ENCODE data around the gene JUNB. TPM values are rescaled to one million over a fixed set of nuclear protein-coding genes. Genes with fewer than 3 reads are reported as not detected.

The JUNB gene
- polyA plus RNA-seq, 2 of the 4 experiments (the other 2 are of a cell fraction), result 55.6 to 94.7 TPM

GRCh38 chr19:12828494-12828893 is 37.2 kb downstream of the JUNB start:
- Histone ChIP-seq H3K27ac (no peak overlapping the region), H3K4me1 (peaks cover 8% of the 10 kb centered on the region), H3K9me3 (no peaks in the 10 kb centered on the region), H3K4me2 (peak overlapping the region; percentile 47), H3K4me3 (no peak overlapping the region)
- TF ChIP-seq, protein P1, sequence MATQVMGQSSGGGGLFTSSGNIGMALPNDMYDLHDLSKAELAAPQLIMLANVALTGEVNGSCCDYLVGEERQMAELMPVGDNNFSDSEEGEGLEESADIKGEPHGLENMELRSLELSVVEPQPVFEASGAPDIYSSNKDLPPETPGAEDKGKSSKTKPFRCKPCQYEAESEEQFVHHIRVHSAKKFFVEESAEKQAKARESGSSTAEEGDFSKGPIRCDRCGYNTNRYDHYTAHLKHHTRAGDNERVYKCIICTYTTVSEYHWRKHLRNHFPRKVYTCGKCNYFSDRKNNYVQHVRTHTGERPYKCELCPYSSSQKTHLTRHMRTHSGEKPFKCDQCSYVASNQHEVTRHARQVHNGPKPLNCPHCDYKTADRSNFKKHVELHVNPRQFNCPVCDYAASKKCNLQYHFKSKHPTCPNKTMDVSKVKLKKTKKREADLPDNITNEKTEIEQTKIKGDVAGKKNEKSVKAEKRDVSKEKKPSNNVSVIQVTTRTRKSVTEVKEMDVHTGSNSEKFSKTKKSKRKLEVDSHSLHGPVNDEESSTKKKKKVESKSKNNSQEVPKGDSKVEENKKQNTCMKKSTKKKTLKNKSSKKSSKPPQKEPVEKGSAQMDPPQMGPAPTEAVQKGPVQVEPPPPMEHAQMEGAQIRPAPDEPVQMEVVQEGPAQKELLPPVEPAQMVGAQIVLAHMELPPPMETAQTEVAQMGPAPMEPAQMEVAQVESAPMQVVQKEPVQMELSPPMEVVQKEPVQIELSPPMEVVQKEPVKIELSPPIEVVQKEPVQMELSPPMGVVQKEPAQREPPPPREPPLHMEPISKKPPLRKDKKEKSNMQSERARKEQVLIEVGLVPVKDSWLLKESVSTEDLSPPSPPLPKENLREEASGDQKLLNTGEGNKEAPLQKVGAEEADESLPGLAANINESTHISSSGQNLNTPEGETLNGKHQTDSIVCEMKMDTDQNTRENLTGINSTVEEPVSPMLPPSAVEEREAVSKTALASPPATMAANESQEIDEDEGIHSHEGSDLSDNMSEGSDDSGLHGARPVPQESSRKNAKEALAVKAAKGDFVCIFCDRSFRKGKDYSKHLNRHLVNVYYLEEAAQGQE (IDR thresholded peaks at IDR 0.05), result no peak
- TF ChIP-seq MAX (IDR thresholded peaks at IDR 0.05) (no peak), TFCP2L1 (CRISPR knock-in tag; IDR thresholded peaks at IDR 0.05) (no peak), POLR2AphosphoS2 (conservative IDR thresholded peaks at IDR 0.05; ENCODE audit: low read length) (no peak), CEBPB (IDR thresholded peaks at IDR 0.05) (no peak), MAZ (IDR thresholded peaks at IDR 0.05; ENCODE audit: borderline replicate concordance, low read depth, low read length) (no peak), RFX5 (IDR thresholded peaks at IDR 0.05) (no peak)
- TF ChIP-seq, protein P2, sequence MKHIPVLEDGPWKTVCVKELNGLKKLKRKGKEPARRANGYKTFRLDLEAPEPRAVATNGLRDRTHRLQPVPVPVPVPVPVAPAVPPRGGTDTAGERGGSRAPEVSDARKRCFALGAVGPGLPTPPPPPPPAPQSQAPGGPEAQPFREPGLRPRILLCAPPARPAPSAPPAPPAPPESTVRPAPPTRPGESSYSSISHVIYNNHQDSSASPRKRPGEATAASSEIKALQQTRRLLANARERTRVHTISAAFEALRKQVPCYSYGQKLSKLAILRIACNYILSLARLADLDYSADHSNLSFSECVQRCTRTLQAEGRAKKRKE (CRISPR knock-in tag; IDR thresholded peaks at IDR 0.05; ENCODE audit: low read depth), result no peak
- TF ChIP-seq, protein P3, sequence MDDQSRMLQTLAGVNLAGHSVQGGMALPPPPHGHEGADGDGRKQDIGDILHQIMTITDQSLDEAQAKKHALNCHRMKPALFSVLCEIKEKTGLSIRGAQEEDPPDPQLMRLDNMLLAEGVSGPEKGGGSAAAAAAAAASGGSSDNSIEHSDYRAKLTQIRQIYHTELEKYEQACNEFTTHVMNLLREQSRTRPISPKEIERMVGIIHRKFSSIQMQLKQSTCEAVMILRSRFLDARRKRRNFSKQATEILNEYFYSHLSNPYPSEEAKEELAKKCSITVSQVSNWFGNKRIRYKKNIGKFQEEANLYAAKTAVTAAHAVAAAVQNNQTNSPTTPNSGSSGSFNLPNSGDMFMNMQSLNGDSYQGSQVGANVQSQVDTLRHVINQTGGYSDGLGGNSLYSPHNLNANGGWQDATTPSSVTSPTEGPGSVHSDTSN (IDR thresholded peaks at IDR 0.05), result no peak
- CTCF ChIA-PET, result interaction anchor here (0.6 to 7.2 kb wide), 4 partner anchors 9 to 32 kb away, joined by 4 to 36 read pairs (median 10); no protein-coding TSS in a partner anchor
- ATAC-seq (peak in 1 of 2 experiments; percentile 65; a peak in 3 of 6 replicates), DNase-seq (ENCODE audit: low read depth in 1 of 2, low spot score in 1 of 2) (no peak), FAIRE-seq (no peak)
- WGBS (ENCODE audit: missing lambda C conversion rate), result 26% methylated on average over 20 of the region's 23 CpGs
- POLR2A ChIA-PET, result no interaction called here

- H3K9me3 ChIP-seq, result no peaks in the 10 kb centered on the region
- ATAC-seq (no peak), DNase-seq (ENCODE audit: low read depth in 1 of 2, low spot score in 1 of 2) (no peak), FAIRE-seq (no peak)
- H3K4me1 ChIP-seq, result peaks cover 14% of the 10 kb centered on the region
- H3K4me2 ChIP-seq, result peak overlapping the region; percentile 84
- POLR2A ChIA-PET, result no interaction called here
- CTCF ChIA-PET, result interaction anchor here (1.1 to 2.2 kb wide), 3 partner anchors 9 to 67 kb away, joined by 4 to 6 read pairs (median 4); no protein-coding TSS in a partner anchor
- 0% methylated on average over 2 of the region's 5 CpGs for WGBS (ENCODE audit: missing lambda C conversion rate)
- H3K27ac ChIP-seq, result peak overlapping the region in 1 of 2 experiments; percentile 85; a peak in 2 of 6 replicates
- TF ChIP-seq BHLHE40 (IDR thresholded peaks at IDR 0.05; ENCODE audit: low read depth, low read length) (no peak), KDM5A (IDR thresholded peaks at IDR 0.05) (no peak), RNF2 (IDR thresholded peaks at IDR 0.05; ENCODE audit: borderline replicate concordance, low read depth) (no peak), ZC3H11A (IDR thresholded peaks at IDR 0.05) (no peak)
- H3K4me3 ChIP-seq, result peak overlapping the region; percentile 55
Observed at GRCh38 chr19:12833418-12833737, 42.1 kb downstream of the JUNB start.

DNA sequence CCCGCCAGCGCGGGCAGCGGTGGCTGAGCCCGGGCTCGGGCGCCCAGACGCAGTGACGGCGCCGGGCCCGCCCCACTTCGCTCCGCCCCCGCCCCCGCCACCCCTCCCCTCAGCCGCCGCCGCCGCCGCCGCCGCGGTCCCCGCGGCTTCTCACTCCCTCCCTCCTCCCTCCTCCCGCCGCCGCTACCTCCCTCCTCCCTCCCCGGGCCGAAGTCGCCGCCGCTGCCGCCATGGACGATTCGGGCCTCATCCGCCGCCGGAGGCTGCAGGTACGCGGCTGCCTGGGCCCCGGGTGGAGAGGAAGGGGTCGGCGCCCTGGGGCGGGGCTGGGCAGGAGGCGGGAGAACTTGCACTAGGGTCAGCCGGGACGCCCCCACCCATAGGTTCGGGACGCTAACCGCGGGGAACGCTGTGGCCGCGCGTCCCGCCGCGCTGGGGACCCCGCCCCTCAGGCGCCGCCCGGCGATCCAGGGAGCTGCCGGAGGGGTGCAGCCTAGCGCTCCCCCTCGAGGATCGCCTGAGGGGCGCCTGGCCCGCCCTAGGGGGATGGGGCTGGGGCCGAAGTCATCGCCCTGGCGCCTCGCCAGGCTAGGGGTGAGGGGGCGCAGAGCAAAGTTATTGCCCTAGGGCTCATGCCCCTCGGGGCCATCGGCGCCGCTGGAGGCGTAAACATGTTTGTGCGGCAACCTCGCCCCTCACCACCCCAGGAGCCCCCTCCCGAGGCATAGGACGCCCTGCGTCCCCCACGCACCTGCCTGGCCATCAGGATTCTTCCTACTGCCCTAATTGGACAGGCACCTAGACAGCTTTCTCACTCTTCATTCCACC is 42.7 kb downstream of the JUNB start:
- FAIRE-seq (no peak), DNase-seq (ENCODE audit: low read depth in 1 of 2, low spot score in 1 of 2) (no peak), ATAC-seq (peak; percentile 25 to 32; a peak in 4 of 6 replicates)
- peak overlapping the region; percentile 58 to 85 for H3K27ac ChIP-seq
- peak overlapping the region; percentile 84 for H3K4me2 ChIP-seq
- no peaks in the 10 kb centered on the region for H3K9me3 ChIP-seq
- peaks cover 15% of the 10 kb centered on the region for H3K4me1 ChIP-seq
- 27% methylated on average over 5 of the region's 87 CpGs for WGBS (ENCODE audit: missing lambda C conversion rate)
- peak overlapping the region; percentile 55 for H3K4me3 ChIP-seq
- POLR2A ChIA-PET, result no interaction called here
- TF ChIP-seq NPAS2 (CRISPR knock-in tag; IDR thresholded peaks at IDR 0.05; ENCODE audit: borderline replicate concordance) (no peak), ESRRA (IDR thresholded peaks at IDR 0.05; ENCODE audit: borderline replicate concordance, low read length) (no peak)
- CTCF ChIA-PET, result interaction anchor here (1.1 to 2.2 kb wide), 6 partner anchors 9 to 73 kb away, joined by 4 to 16 read pairs (median 4); no protein-coding TSS in a partner anchor

All from A549 (cell line).